ENCODE data around the gene ROCK2. TPM values are rescaled to one million over a fixed set of nuclear protein-coding genes. Genes with fewer than 3 reads are reported as not detected.

The ROCK2 gene
- total and polyA plus RNA-seq, 9 donors = 13.2 to 71.9 (median 47.7) TPM

DNA sequence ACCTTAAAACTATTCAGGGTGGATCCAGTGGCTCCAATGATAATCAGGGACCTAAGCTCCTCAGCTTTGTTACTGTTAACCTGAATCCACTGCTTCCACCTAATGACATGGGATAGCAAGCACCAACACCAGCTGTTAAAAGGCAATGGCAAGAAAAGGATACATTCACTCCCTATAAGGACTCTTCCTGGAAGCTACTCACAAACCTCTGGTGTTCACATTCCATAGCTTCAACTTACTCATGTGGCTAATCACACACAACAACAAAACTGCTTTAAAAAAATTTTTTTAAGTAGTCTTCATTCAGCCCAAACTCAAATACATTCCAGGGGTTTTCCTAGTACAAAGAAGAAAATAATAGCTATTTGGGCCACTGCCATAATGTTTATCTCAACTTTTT, 24.5 kb downstream of the ROCK2 start:
- H3K4me3 ChIP-seq = no peak overlapping the region
- H3K27me3 ChIP-seq = no peaks in the 10 kb centered on the region
- H3K4me1 ChIP-seq (ENCODE audit: insufficient read depth) = peaks cover 2% of the 10 kb centered on the region
- no peak for DNase-seq
- H3K27ac ChIP-seq = no peak overlapping the region
- no peaks in the 10 kb centered on the region for H3K36me3 ChIP-seq
- intact Hi-C loops (cut with DNase I) = no loop called here
- H3K9me3 ChIP-seq = no peaks in the 10 kb centered on the region
- TF ChIP-seq POLR2A (IDR thresholded peaks at IDR 0.05) = no peak
- TF ChIP-seq, protein P1, sequence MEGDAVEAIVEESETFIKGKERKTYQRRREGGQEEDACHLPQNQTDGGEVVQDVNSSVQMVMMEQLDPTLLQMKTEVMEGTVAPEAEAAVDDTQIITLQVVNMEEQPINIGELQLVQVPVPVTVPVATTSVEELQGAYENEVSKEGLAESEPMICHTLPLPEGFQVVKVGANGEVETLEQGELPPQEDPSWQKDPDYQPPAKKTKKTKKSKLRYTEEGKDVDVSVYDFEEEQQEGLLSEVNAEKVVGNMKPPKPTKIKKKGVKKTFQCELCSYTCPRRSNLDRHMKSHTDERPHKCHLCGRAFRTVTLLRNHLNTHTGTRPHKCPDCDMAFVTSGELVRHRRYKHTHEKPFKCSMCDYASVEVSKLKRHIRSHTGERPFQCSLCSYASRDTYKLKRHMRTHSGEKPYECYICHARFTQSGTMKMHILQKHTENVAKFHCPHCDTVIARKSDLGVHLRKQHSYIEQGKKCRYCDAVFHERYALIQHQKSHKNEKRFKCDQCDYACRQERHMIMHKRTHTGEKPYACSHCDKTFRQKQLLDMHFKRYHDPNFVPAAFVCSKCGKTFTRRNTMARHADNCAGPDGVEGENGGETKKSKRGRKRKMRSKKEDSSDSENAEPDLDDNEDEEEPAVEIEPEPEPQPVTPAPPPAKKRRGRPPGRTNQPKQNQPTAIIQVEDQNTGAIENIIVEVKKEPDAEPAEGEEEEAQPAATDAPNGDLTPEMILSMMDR (IDR thresholded peaks at IDR 0.05) = no peak
- no peak for TF ChIP-seq EP300 (IDR thresholded peaks at IDR 0.05)

- no peaks in the 10 kb centered on the region for H3K9me3 ChIP-seq
- DNase-seq = no peak
- peaks cover 2% of the 10 kb centered on the region for H3K4me1 ChIP-seq (ENCODE audit: insufficient read depth)
- 87 to 93% (median 90%) methylated on average over 1 of the region's 1 CpG for WGBS, 3 donors
- intact Hi-C loops (cut with DNase I) = no loop called here
- H3K36me3 ChIP-seq = no peaks in the 10 kb centered on the region
- TF ChIP-seq EP300 (IDR thresholded peaks at IDR 0.05) = no peak
- TF ChIP-seq, protein P1 (IDR thresholded peaks at IDR 0.05) = no peak
- TF ChIP-seq POLR2A (IDR thresholded peaks at IDR 0.05) = no peak
- no peaks in the 10 kb centered on the region for H3K27me3 ChIP-seq
- H3K4me3 ChIP-seq = no peak overlapping the region
- no peak overlapping the region for H3K27ac ChIP-seq
Observed at GRCh38 chr2:11315074-11315705, 29.2 kb downstream of the ROCK2 start.

- DNase-seq = no peak
- H3K27ac ChIP-seq = no peak overlapping the region
- H3K36me3 ChIP-seq = no peaks in the 10 kb centered on the region
- 91 to 96% (median 93%) methylated on average over 1 of the region's 1 CpG for WGBS, 3 donors
- no peaks in the 10 kb centered on the region for H3K9me3 ChIP-seq
- H3K4me1 ChIP-seq (ENCODE audit: insufficient read depth) = no peaks in the 10 kb centered on the region
- TF ChIP-seq POLR2A (IDR thresholded peaks at IDR 0.05) (no peak), EP300 (IDR thresholded peaks at IDR 0.05) (no peak)
- TF ChIP-seq, protein P1 (IDR thresholded peaks at IDR 0.05) = no peak
- H3K4me3 ChIP-seq = no peak overlapping the region
- intact Hi-C loops (cut with DNase I) = no loop called here
- H3K27me3 ChIP-seq = no peaks in the 10 kb centered on the region
Observed at GRCh38 chr2:11314487-11314886, 29.9 kb downstream of the ROCK2 start.

DNA sequence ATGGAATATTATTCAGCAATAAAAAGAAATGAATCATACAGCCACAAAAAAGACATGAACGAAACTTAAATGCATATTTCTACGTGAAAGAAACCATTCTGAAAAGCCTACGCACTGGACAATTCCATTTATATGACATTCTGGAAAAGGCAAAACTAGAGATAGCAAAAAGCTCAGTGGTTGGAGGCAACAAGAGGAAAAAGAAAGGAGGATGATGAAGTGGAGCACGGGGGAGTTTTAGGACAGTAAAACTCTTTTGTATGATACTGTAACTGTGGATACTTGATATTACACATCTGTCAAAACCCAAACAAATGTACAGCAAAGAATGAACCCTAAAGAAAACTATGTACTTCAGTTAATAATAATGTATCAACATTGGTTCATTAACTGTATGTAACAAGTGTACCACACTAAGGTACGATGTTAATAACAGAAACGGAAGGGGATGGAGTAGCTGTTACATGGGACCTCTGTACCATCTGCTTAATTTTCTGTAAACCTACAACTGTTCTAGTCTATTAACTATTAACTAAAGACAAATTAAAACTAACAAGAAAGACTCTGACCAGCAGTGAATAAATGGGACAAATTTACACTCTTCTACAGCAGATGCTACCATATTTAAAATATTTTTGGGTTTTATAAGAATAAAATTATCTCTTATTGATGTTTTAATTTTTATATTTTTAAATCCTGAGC, 31.5 kb downstream of the ROCK2 start:
- intact Hi-C loops (cut with DNase I) = no loop called here
- DNase-seq = no peak

More for the DNA sequence above, 31.5 kb downstream of the ROCK2 start:
- Histone ChIP-seq H3K27ac (no peak overlapping the region), H3K9me3 (no peaks in the 10 kb centered on the region), H3K4me3 (no peak overlapping the region), H3K36me3 (no peaks in the 10 kb centered on the region), H3K4me1 (ENCODE audit: insufficient read depth) (no peaks in the 10 kb centered on the region), H3K27me3 (no peaks in the 10 kb centered on the region)
- 96 to 97% (median 97%) methylated on average over 6 of the region's 6 CpGs for WGBS, 3 donors
- TF ChIP-seq EP300 (IDR thresholded peaks at IDR 0.05) = no peak
- no peak for TF ChIP-seq POLR2A (IDR thresholded peaks at IDR 0.05)
- TF ChIP-seq, protein P1 (IDR thresholded peaks at IDR 0.05) = no peak
